ENCODE results near the gene HBEGF.

- TF ChIP-seq EZH2 (IDR thresholded peaks at IDR 0.05; ENCODE audit: low read length) = no peak
- no peak for TF ChIP-seq CTCF (optimal IDR thresholded peaks at IDR 0.05 in 1 of 3, IDR thresholded peaks at IDR 0.05 in 1 of 3, conservative IDR thresholded peaks at IDR 0.05 in 1 of 3; ENCODE audit: extremely low read depth in 1 of 3, insufficient read depth in 2 of 3, low read length in 3 of 3)
Measured at GRCh38 chr5:140388052-140388451, 41.6 kb upstream of the HBEGF start.

All from keratinocyte (primary cell).